ENCODE measurements around the gene VDR.
A peak's percentile ranks its signal among the peaks of the same experiment; 100 is the strongest.

The VDR gene

DNA sequence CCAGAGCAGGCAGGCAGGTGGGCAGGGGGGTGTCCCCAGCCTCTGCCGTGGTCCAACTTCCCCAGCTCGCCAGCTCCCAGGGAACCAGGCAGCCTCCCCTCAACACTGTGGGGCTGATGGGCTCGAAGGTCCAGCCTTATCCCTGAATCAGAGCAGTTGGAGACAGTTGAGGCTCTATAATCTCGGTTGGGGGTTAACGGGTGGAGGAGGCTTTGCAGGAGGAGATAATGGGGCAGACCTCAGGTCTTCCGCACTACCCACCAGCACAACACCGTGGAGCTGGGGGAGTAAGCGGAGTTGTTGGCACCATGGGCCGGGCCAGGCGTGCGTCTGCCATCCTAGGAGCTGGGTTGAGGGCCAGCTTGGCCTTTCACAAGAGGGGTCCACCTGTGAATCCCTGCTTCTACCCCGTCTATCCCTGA, 71.2 kb downstream of the VDR start:
- Histone ChIP-seq H3K4me1 (ENCODE audit: control insufficient read depth, low read length) (peaks cover 100% of the 10 kb centered on the region), H3K79me2 (ENCODE audit: control insufficient read depth, low read length) (peaks cover 5% of the 10 kb centered on the region), H4K20me1 (ENCODE audit: control insufficient read depth, insufficient read depth, low read depth, low read length) (no peaks in the 10 kb centered on the region), H3K9me2 (replicated peaks; ENCODE audit: control insufficient read depth, low read length) (no peaks in the 10 kb centered on the region), H3K9me3 (ENCODE audit: control insufficient read depth, insufficient read depth, low read length) (no peaks in the 10 kb centered on the region), H3K4me2 (ENCODE audit: low read length) (peak overlapping the region; percentile 94), H3K27ac (ENCODE audit: low read depth, low read length) (peak overlapping the region; percentile 92), H3K4me3 (ENCODE audit: low read length) (peak overlapping the region; percentile 76), H3K36me3 (ENCODE audit: control insufficient read depth, low read length) (no peaks in the 10 kb centered on the region; the same call in 1 of the 2 replicates), H3F3A (ENCODE audit: control insufficient read depth, insufficient read depth) (peaks cover 64% of the 10 kb centered on the region), H3K27me3 (ENCODE audit: control insufficient read depth, low read length) (no peaks in the 10 kb centered on the region)
- TF ChIP-seq EZH2phosphoT487 (IDR thresholded peaks at IDR 0.05; ENCODE audit: borderline replicate concordance, low read length), result no peak
- TF ChIP-seq, protein P1, sequence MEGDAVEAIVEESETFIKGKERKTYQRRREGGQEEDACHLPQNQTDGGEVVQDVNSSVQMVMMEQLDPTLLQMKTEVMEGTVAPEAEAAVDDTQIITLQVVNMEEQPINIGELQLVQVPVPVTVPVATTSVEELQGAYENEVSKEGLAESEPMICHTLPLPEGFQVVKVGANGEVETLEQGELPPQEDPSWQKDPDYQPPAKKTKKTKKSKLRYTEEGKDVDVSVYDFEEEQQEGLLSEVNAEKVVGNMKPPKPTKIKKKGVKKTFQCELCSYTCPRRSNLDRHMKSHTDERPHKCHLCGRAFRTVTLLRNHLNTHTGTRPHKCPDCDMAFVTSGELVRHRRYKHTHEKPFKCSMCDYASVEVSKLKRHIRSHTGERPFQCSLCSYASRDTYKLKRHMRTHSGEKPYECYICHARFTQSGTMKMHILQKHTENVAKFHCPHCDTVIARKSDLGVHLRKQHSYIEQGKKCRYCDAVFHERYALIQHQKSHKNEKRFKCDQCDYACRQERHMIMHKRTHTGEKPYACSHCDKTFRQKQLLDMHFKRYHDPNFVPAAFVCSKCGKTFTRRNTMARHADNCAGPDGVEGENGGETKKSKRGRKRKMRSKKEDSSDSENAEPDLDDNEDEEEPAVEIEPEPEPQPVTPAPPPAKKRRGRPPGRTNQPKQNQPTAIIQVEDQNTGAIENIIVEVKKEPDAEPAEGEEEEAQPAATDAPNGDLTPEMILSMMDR (IDR thresholded peaks at IDR 0.05; ENCODE audit: low read depth, low read length, poor library complexity, severe bottlenecking), result no peak

DNA sequence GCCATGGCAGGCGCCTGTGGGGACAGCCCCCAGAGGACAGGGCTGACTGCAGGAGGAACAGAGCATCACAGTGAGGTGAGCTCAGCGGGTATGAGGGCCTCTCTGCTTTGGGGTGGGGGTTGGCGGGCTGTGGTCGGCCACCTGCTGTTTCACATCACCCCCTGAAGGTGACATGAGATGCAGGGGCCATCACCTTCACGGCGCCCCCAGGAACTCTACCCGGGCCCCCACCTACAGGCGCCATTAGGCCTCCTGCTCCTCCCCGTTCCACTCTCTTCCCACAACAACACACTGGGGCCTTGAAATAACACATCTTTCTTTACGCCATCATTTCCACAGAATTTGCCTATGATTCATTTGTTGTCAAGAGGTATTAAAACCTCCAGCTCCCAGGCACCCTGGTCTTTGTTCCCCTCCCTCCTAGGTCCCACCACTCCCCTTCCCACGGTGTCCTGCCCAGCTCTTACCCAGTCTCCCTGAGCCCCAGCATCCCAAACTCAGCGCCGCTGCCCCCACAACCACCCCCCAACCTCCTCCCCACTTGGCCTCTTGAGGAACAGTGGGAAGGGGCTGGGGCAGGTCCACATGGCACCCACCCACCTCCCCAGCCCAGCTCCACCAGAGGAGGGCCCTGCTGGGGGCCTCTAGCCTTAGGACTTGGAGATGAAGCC, 72.4 kb downstream of the VDR start:
- Histone ChIP-seq H3K9me3 (ENCODE audit: control insufficient read depth, insufficient read depth, low read length) (no peaks in the 10 kb centered on the region), H3K4me3 (ENCODE audit: low read length) (peak overlapping the region; percentile 76), H3K36me3 (ENCODE audit: control insufficient read depth, low read length) (no peaks in the 10 kb centered on the region; the same call in 1 of the 2 replicates), H3K27ac (ENCODE audit: low read depth, low read length) (peak overlapping the region; percentile 92), H3F3A (ENCODE audit: control insufficient read depth, insufficient read depth) (peaks cover 69% of the 10 kb centered on the region), H3K27me3 (ENCODE audit: control insufficient read depth, low read length) (no peaks in the 10 kb centered on the region), H3K79me2 (ENCODE audit: control insufficient read depth, low read length) (peaks cover 5% of the 10 kb centered on the region), H3K9me2 (replicated peaks; ENCODE audit: control insufficient read depth, low read length) (no peaks in the 10 kb centered on the region), H3K4me2 (ENCODE audit: low read length) (peak overlapping the region; percentile 94), H3K4me1 (ENCODE audit: control insufficient read depth, low read length) (peaks cover 99% of the 10 kb centered on the region), H4K20me1 (ENCODE audit: control insufficient read depth, insufficient read depth, low read depth, low read length) (no peaks in the 10 kb centered on the region)
- TF ChIP-seq EZH2phosphoT487 (IDR thresholded peaks at IDR 0.05; ENCODE audit: borderline replicate concordance, low read length), result no peak
- TF ChIP-seq, protein P1 (IDR thresholded peaks at IDR 0.05; ENCODE audit: low read depth, low read length, poor library complexity, severe bottlenecking), result no peak

DNA sequence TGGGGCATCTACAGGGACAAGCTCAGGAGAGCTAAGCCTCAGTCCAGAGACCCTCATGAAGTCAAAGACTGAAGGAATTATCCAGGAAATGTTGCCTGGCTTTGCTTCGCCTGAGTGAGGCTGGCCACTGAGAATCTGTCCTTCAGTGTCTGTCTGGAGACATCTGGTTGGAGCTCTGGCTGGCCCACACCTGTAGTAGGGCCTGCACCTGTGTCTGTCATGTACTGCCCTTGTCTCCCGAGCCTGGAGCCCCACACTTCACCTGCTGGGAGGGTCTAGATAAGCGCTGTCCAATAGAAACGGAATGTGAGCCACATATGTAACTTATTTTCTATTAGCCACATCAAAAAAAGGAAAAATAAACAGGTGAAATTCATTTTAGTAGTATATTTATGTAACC, 75.2 kb downstream of the VDR start:
- H3K4me2 ChIP-seq (ENCODE audit: low read length), result peak overlapping the region; percentile 70
- no peaks in the 10 kb centered on the region for H3K9me2 ChIP-seq (replicated peaks; ENCODE audit: control insufficient read depth, low read length)
- TF ChIP-seq EZH2phosphoT487 (IDR thresholded peaks at IDR 0.05; ENCODE audit: borderline replicate concordance, low read length), result no peak
- TF ChIP-seq, protein P1 (IDR thresholded peaks at IDR 0.05; ENCODE audit: low read depth, low read length, poor library complexity, severe bottlenecking), result no peak
- no peaks in the 10 kb centered on the region for H3K27me3 ChIP-seq (ENCODE audit: control insufficient read depth, low read length)
- H3K79me2 ChIP-seq (ENCODE audit: control insufficient read depth, low read length), result peaks cover 5% of the 10 kb centered on the region
- H3K36me3 ChIP-seq (ENCODE audit: control insufficient read depth, low read length), result no peaks in the 10 kb centered on the region; the same call in 1 of the 2 replicates
- no peaks in the 10 kb centered on the region for H3K9me3 ChIP-seq (ENCODE audit: control insufficient read depth, insufficient read depth, low read length)
- no peaks in the 10 kb centered on the region for H4K20me1 ChIP-seq (ENCODE audit: control insufficient read depth, insufficient read depth, low read depth, low read length)
- H3K4me3 ChIP-seq (ENCODE audit: low read length), result peak overlapping the region; percentile 53
- peak overlapping the region; percentile 62 for H3K27ac ChIP-seq (ENCODE audit: low read depth, low read length)
- peaks cover 99% of the 10 kb centered on the region for H3K4me1 ChIP-seq (ENCODE audit: control insufficient read depth, low read length)
- peaks cover 42% of the 10 kb centered on the region for H3F3A ChIP-seq (ENCODE audit: control insufficient read depth, insufficient read depth)
